GM18909 (cell line): ENCODE data around the gene CERS5.

Source experiments
- ATAC-seq: cut with Tn5 transposase; IDR thresholded peaks from one replicate; pipeline ENCODE4 v1.9.1; 2021; ENCODE audit warnings: mild to moderate bottlenecking; ENCODE audit not compliant: unreplicated experiment, poor library complexity

CERS5 gene

GRCh38 chr12:50082644-50083043, 84.5 kb downstream of the CERS5 start:
- ATAC-seq: no peak

- ATAC-seq: no peak
Measured at GRCh38 chr12:50081096-50081808, 85.9 kb downstream of the CERS5 start.

GRCh38 chr12:50079771-50080170, 87.4 kb downstream of the CERS5 start:
- no peak for ATAC-seq
